Effector CD4-positive, alpha-beta T cell (primary cell): ENCODE results near the gene ODAD3. TPM values are rescaled to one million over a fixed set of nuclear protein-coding genes. Genes with fewer than 3 reads are reported as not detected.
"Not testable (repeated sequence)": the region's sequence is repeated elsewhere in the genome, so short reads cannot be mapped to it uniquely, and the experiment has no call there.

Experiments used
- DNase-seq: peaks from one replicate; pipeline ENCODE4 v3.0.0-alpha.2; 2020
- total RNA-seq: gene quantifications from one replicate; lab custom pipeline; 2026; lab: John Stamatoyannopoulos, UW

ODAD3 gene
- total RNA-seq = not detected

DNA sequence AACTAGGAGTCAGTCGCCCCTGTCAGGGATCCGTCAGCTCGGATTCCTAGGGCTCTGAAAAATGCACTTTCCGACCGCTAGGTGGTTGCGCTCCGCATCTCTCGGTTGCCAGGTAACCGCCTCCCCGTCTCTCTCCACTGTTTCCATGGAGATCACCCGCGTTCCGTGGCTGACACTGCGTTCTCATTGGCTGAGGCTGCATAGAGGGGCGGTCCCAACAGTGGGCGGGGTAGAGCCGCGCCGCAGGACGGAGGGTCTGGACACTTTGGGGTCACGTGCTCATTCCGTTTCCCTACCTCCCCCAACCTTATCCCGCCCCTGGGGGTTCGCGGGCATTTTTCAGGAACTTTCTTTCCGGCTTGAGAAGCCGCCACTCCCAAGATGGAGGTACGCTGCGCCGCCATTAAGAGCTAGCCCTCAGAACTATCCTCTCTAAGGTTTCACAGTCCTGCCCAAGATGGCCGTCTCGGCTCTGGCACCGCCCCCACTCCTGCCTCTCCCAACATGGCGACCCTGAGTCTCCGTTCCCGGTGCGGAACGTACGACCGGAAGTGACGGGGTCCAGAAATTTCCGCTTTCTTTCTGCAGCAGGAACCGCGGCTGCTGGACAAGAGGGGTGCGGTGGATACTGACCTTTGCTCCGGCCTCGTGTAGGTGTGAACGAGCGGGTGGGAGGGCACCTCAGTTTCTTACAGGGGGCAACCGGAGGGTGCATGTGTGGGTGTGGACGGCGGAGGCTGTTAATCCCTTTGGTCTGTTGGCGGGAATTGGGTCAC, at the start of gene ODAD3, which contains the start of gene PRKCSH:
TSS of gene ODAD3 (minus strand) at position 65 of the 776 bp plus-strand sequence. CDS start 105 bp downstream, outside the sequence.
TSS of gene PRKCSH (plus strand) at position 579 of the 776 bp plus-strand sequence. CDS start 483 bp downstream, outside the sequence.
- DNase-seq = peak; percentile 95

DNA sequence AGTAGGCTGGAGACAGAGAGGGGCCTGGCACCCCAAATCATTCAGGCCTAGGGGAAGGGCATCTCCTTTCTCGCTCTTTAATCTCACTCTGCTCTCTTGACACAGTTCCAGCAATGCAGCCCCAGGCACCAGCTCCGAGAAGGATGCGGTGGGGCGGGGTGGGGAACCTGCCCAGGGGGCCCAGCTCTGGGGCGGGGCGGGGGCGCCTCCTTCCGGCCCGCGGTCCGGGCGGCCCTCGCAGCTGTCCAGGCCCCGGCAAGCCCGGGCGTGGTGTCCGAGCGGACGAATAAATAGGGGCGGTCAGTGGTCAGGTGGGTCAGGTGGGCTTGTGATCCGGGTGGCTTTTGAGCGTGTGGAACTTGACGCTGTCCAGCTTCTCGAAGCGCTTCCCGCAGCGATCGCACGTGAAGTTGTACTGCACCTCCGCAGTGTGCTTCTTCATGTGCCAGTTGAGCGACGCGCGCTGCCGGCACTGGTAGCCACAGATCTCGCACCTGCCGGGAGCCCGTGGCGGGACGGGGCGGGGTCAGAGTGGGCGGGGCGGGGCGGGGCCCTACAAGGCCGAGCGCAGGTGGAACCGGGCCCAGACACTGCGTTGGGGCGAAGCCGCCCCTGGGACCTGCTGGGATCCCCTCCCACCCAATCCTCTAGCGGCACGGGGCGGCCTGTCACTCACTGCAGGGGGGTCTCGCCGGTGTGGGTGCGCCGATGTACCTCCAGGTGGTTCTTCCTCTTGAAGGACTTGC, 48.6 kb upstream of the ODAD3 start:
- DNase-seq = no peak

DNA sequence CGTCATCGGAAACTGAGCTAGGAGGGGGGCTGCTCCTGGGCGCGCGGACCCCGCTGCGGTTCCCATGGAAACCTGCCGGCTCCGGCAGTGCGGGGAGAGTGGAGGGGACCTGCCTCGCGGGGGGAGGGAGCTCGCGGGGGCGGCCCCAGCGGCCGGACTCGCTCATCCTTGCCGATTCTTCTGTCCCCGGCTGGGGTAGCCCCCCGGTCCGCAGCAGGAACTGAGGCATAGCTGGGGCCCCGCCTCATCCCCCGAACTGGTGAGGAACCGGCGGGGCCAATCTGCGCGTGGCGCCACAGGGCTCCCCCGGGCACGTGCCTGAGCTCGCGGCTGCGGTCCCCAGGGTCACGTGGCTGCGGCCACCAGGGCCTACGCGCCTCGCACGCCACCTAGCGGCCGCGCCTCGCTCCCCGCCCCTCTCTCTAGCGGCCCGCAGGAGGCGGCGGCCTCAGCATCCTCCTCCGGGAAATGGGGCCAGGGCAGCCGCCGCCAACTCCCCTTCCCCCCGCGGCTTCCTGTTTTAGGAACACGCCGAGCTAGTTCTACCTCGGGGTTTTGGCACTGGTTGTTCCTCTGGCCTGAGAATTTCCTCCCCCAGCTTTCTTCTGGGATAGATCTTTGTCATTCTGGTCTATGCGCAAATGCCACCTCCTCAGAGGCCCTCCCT, 47.6 kb upstream of the ODAD3 start:
- DNase-seq = peak; percentile 81

DNA sequence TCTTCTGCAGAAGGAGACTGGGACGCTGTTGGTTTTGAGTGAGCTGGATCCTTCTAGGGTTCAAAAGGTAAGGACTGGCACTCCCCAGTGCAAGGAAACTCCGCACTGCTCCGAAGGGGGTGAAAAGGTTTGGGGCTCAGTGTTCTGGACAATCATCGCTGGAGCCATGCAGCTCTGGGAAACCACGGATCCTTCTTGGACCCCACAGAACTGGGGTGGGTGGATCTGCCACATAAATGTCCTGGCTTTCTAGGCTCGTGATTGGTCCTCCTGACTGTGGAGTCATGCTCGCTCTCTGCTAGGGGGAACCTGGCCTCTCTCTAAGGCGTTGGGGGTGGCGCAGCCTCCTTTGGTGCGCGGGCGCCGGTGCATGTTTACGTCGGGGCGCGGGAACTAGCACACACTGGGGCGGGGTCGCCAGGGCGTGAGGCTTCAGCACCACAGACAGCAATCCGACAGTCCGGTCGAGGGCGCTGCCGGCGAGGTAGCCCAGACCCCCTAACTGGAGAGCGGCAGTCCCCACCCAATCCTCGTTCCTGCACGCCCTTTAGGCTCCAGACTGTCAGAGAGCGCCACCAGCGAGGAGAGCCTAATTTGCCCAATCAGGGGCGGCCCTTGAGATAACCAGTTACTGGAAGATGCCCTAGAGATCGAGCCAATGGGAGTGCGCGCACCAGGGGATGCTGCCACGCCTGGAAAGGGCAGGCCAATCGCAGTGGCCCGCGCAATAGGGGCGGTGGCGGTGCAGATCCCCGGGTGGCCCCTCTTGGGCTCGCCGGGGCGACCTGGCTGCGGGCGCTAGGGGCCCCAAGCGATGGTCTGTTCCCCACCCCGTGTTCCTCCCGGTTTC, 46.8 kb upstream of the ODAD3 start:
- peak; percentile 20 for DNase-seq

DNA sequence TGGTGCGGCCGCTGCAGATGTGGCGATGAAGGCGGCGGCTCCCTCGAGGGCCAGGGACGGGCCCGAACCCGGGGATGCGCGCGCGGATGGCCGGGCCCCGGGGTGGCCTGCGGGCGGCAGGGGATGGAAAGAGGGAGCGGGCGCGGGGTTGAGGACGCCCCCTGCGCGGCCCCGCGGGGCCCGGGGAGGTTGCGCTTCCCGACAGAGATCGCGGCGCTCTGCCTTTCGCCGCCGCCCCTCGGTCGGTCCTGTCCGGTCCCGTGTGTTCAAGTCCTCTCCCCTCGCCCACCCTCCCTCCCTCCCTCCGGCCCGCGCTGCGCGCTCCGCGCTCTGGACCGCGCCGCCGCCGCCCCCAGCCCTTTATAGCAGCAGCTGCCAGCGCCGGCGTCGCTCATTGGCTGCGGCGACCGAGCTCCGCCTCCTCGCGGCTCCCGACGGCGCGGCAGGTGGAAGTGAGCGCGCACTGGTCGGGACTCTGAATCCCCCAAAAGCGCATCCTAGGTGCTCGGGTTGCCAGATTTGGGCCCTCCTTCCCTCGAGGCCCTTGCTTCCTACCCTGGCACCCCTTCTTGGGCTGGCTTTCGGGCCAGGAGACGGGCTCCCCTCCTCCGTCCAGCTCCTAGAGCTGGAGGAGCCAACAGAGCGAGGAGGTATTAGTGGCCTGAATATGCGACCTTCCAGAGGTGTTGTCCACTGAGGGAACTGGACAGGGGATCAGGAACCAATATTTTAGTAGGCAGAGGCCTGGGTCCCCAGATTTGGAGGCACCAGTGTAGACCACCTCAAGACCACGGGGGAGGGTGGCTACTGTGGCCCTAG, 46.0 kb upstream of the ODAD3 start, which contains the start of gene ELAVL3:
TSS of gene ELAVL3 (minus strand) at position 332 of the 819 bp plus-strand sequence. CDS start 438 bp downstream, outside the sequence.
- DNase-seq = no peak

DNA sequence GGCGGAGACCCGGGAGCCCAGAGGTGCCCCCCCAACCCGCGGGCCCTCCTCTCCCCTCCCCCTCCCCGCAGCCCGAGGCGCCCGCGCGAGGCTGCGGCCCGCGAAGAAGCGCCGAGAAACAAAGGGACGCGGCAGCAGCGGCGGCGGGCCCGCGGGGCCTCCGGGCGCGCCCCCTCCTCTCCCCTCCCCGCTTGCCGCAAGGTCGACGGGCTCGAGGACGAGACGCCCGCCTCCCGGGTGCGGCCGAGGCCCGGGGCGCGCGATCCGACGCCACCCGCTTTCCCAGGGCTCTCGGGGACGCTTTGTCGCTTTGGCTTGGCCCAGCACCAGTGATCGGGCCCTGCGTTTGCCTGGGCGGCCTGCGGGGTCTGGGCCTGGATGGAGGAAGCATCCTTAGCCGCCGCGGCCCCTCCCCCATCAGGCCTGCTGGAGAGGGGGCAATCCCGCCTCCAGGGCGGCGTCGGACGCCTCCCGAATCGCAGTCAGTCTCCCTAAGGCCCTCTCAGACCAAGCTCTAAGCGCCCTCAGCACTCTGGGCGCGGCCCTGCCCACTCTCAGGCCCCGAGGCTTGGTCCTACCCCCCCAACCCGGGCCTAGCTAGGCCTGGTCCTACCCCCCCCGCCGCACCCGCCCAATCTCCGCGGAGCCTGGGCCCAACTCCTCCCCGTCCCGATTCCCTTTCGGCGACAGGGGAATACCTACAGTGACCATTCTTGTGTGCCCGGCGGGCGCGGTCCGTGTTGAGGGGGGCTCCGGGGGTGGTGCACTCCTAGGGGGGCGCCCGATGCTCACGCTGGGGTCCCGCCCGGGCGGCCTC, 45.2 kb upstream of the ODAD3 start:
- DNase-seq = no peak

DNA sequence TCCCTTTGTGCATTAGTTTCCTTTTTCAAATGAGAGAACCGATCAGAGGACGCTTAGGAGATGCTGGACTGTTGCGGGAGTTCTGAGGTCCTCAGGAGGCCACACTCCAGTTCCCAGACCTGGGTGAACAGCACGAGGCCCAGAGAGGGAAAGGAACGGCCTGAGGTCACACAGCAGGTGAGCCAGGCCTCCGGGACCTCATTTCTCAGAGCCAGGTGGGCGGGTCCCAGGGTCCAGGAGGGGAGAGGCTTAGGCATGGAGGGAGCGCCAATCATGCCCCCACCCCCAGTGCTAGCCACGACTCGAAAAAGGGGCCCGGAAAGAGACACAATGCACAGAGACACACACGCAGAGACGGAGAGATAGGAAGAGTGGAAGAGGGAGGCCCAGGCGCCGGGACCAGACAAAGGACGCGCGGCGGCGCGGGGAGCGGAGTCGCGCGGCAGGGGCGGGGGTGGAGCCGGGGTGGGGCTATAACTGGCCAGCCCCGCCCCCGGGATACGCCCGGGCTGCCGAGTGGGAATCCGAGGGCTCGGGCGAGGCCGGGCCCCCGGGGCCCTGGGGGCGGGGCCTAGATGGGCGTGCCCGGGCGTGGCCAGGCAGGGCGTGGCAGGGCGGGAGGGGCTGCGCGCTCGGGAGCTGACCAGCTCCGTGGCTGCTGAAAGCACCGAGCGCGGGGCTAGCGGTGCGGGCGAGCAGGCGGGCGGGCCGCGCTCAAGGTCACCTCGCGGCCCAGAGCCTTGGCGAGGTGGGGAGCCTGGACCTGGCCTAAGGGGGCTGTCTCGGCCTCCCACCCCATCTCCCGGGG, 44.4 kb upstream of the ODAD3 start:
- DNase-seq = no peak

DNA sequence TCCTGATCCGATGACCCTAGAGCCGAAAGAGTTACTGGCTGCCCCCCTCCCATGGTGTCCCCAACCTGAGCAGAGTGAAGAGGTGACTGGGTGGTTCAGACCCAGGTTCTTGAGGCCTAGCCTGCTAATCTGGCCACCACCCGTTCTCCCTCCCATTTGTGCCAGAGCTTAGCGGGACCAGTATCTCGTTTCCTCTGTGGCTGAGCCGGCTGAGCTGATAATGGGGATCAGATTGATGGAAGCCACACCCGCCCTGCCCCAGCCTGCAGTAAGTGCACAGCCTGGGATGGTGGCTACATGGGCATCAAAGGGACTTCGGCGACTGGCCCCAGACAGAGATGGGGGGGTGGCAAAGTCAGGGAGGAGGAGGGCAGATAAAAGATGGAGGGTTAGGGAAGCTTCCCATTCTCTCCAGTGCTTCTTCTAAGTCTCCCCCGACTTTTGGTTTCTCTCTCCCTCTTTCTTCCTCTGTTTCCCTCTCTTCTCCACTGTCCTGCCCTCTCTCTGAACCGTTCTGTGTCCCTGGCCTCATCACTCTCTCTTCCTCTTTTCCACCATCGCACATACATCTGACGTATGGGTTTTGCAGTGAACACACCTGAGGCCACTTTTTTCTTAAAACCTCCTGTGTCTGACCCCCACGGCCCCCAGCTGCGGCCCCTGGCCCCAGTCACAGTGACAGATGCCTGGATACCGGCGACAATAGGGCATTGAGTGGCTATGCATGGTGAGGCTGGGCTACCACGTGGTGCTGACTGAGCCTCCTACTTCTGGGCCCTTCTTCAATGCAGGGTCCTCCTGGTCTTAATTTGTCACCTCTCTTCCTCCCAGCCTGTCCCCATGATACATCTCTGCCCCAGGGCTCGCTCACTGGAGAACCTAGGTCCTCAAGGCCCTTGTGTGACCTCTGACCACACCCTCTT, 43.5 kb upstream of the ODAD3 start:
- DNase-seq = no peak

DNA sequence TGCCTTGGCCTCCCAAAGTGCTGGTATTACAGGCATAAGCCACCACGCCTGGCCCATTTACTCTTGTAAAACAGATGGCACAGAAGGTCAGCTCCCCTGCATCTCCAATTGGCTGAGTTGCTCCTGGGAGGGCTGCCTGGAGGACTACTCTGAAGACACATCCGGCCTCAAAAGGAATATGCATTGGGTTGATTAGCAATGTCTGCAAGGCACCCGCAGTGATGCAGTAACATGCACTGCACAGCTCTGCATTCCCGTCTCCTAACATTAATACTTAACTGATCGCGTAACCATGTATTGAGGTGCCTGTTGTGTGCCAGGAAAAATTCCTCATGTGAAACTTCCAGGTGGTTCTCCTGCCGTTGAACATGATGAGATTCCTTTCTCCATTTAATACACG, 40.9 kb upstream of the ODAD3 start:
- DNase-seq = no peak

DNA sequence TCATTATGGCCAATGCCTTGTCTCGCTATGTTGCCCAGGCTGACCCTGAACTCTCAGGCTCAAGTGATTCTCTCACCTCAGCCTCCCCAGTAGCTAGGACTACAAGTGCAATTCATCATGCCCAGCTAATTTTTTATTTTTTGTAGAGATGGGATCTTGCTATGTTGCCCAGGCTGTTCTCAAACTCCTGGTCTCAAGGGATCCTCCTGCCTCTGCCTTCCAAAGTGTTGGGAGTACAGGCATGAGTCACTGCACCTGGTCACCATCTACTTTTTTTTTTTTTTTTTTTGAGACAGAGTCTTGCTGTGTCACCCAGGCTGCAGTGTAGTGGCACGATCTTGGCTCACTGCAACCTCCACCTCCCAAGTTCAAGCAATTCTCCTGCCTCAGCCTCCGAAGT, 40.4 kb upstream of the ODAD3 start:
- DNase-seq = not testable (repeated sequence)

DNA sequence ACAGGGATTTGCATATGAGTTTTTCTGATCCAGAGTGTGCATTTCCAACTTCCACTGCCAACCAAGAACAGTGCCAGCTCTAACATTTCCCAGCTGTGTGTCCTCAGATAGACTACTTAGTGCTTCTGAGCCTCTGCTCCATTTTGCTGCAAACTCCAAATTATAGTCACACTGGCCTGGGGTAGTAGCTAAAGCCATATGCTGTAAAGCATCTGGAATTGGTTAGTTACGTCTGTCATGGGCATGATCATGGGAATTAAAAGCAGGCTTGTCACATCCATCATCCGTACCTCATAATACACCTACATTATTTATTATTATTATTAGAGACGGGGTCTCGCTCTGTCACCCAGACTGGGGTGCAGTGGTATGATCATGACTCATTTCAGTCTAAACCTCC, 38.8 kb upstream of the ODAD3 start:
- no peak for DNase-seq

DNA sequence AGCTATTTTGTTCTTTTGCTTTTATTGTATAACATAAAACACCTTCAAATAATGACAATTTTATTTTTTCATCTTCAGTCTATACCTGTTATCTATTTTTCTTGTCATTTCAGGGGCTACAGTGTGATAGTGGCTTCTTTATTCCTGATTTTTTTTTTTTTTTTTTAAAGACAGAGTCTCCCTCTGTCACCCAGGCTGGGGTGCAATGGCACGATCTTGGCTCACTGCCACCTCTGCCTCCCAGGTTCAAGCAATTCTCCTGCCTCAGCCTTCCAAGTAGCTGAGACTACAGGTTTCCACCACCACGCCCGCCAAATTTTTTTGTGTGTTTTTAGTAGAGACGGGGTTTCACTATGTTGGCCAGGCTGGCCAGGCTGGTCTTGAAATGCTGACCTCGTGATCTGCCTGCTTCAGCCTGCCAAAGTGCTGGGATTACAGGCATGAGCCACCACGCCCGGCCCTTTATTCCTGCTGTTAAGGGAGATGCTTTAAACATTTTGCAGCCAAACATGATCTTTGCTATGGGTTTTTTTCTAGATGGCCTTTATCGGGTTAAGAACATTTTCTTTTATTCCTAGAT, 33.4 kb upstream of the ODAD3 start:
- not testable (repeated sequence) for DNase-seq

DNA sequence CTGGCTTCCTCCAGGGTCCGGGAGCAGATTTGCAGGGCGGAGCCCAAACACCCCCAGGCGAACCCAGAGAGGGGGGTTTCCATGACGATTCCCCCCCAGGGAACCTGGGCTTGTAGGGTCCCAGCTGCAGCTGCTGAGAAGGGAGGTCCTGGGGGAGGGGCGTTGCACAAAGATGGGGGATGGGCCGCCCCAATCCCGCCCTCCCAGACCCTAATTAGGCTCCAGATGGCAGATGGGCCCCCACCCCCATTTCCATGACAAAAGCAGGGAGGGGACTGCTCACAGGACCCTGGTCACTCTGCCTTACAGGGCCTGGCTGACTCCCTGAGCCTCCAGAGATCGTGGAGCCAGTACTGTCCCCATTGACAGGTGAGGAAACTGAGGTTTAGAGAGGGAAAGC, 30.7 kb upstream of the ODAD3 start:
- no peak for DNase-seq

DNA sequence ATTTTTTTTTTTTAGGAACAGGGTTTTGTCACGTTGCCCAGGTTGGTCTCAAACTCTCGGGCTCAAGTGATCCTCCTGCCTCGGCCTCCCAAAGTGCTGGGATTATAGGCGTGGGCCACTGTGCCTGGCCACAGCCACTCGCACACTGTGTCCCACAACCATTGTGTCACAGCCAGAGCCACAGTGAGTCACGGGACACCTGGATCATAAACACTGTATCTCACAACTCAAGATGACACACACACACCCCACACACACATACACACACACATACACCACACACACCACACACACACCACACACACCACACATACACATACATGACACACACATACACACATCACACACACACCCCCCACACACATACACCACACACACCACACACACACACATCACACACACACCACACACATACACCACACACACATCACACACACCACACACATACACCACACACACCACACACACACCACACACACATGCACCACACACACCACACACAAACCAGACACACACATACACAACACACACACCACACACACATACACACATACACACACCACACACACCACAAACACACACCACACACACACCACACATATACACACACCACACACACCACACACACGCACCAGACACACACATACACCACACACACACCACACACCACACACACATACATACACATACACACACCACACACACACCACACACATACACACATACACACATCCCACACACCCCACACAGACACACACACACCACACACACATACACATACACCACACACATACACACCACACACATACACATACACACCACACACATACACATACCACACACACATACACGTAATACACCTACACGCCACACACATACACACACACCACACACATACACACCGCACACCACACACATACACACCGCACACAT, 29.7 kb upstream of the ODAD3 start:
- no peak for DNase-seq

DNA sequence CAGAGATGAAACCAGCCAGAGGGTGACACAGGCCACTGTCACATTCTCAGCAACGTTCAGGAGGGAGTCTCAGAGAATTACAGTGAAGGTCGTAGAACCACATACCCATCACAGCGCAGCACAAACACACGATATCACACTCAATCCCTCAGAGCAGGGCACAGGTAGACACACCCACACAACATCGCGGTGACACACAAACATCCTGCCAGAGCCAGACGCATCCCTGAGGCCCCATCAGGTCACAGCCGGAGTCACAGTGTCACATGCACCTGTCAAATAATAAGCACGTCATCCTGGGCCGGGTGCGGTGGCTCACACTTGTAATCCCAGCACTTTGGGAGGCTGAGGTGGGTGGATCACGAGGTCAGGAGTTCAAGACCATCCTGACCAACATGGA, 28.5 kb upstream of the ODAD3 start:
- no peak for DNase-seq

DNA sequence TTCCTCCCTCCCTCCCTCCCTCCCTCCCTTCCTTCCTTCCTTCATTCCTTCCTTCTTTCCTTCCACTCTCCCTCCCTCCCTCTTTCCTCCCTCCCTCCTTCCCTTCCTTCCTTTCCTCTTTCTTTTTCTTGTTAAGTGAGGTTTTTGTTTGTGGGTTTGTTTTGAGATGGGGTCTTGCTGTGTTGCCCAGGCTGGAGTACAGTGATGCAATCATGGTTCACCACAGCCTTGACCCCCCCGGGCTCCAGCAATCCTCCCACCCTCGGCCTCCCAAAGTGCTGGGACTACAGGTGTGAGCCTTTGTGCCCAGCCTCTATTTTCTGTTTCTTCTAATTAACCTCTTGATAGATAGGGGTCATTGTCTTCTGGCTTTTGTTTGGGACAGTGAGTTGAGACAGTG, 26.5 kb upstream of the ODAD3 start:
- DNase-seq = no peak

DNA sequence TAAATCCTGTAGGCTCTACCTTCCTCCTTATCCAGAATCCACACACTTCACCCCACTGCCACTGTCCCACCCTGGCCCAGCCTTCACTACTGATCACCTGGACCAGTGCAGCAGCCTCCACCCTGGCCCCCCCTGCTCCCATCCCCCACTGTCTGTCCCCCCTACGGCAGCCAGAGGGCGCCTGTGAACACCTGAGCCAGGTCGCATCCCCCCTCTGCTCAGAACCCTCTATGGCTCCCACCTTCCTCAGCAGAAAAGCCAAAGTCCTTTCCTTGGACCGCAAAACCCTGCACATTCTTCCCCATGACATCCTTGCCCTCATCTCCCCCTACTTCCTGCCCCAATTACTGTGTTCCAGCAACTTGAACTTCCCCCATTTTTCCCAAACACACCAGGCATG, 25.3 kb upstream of the ODAD3 start:
- DNase-seq = no peak
